ENCODE results near the gene RAB7B. TPM values are rescaled to one million over a fixed set of nuclear protein-coding genes. Genes with fewer than 3 reads are reported as not detected.

Gene RAB7B
- total RNA-seq, 1 experiment from 2014 or later: 0.55 TPM

- Histone ChIP-seq H3K9me3 (replicated peaks) (no peaks in the 10 kb centered on the region), H3K4me3 (no peak overlapping the region), H3K4me1 (replicated peaks) (peaks cover 6% of the 10 kb centered on the region), H3K27me3 (replicated peaks) (no peaks in the 10 kb centered on the region), H3K27ac (no peak overlapping the region), H3K36me3 (no peaks in the 10 kb centered on the region)
- DNase-seq (ENCODE audit: low read depth in 1 of 2, low spot score in 2 of 2): no peak
These were observed 21.9 kb downstream of the RAB7B start for GRCh38 chr1:205981257-205981656.

- no peaks in the 10 kb centered on the region for H3K27me3 ChIP-seq (replicated peaks)
- no peak overlapping the region for H3K27ac ChIP-seq
- H3K9me3 ChIP-seq (replicated peaks): no peaks in the 10 kb centered on the region
- H3K4me1 ChIP-seq (replicated peaks): peaks cover 6% of the 10 kb centered on the region
- H3K36me3 ChIP-seq: no peaks in the 10 kb centered on the region
- no peak overlapping the region for H3K4me3 ChIP-seq
- DNase-seq (ENCODE audit: low read depth in 1 of 2, low spot score in 2 of 2): no peak
These were observed 22.8 kb downstream of the RAB7B start for GRCh38 chr1:205980237-205980870.

GRCh38 chr1:205979301-205979700 lies 23.9 kb downstream of the RAB7B start:
- no peak overlapping the region for H3K27ac ChIP-seq
- no peak for DNase-seq (ENCODE audit: low read depth in 1 of 2, low spot score in 2 of 2)
- no peak overlapping the region for H3K4me3 ChIP-seq
- H3K9me3 ChIP-seq (replicated peaks): no peaks in the 10 kb centered on the region
- H3K27me3 ChIP-seq (replicated peaks): no peaks in the 10 kb centered on the region
- peaks cover 6% of the 10 kb centered on the region for H3K4me1 ChIP-seq (replicated peaks)
- no peaks in the 10 kb centered on the region for H3K36me3 ChIP-seq

GRCh38 chr1:205978676-205979075 lies 24.5 kb downstream of the RAB7B start:
- no peak overlapping the region for H3K27ac ChIP-seq
- no peaks in the 10 kb centered on the region for H3K9me3 ChIP-seq (replicated peaks)
- DNase-seq (ENCODE audit: low read depth in 1 of 2, low spot score in 2 of 2): no peak
- H3K36me3 ChIP-seq: no peaks in the 10 kb centered on the region
- H3K4me3 ChIP-seq: no peak overlapping the region
- peaks cover 6% of the 10 kb centered on the region for H3K4me1 ChIP-seq (replicated peaks)
- H3K27me3 ChIP-seq (replicated peaks): no peaks in the 10 kb centered on the region

DNA sequence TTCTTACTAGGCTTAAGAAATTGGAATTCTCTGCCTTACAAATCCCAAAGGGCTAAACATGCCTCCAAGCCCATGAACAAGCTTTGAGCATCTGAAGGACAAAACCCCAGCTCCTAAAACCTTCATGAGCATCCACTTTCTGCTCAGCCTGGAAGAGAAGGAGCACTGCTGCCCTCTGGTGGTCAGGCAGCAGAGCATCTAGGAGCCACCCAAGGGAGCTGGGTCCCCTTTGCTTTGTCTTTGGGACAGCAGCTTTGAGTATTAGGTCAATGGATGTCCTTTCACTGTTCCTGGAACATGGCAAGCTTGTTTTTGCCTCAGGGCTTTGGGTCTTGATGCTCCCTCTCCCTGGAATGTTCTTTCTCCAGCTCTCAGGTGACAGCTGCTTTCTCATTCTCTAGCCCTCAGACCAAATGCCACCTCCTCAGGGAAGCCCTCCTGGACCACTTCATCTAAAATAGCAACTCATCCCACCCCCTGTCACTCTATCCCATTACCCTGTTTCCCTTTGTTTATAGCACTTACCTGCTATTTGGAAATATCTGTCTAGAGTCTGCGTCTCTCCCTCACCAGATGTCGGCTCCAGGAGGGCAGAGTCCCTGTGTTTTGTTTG lies 25.7 kb downstream of the RAB7B start:
- H3K4me1 ChIP-seq (replicated peaks): peaks cover 6% of the 10 kb centered on the region
- H3K27me3 ChIP-seq (replicated peaks): no peaks in the 10 kb centered on the region
- H3K9me3 ChIP-seq (replicated peaks): no peaks in the 10 kb centered on the region
- no peak overlapping the region for H3K27ac ChIP-seq
- no peak overlapping the region for H3K4me3 ChIP-seq
- DNase-seq (ENCODE audit: low read depth in 1 of 2, low spot score in 2 of 2): peak; percentile 70 to 78
- no peaks in the 10 kb centered on the region for H3K36me3 ChIP-seq

DNA sequence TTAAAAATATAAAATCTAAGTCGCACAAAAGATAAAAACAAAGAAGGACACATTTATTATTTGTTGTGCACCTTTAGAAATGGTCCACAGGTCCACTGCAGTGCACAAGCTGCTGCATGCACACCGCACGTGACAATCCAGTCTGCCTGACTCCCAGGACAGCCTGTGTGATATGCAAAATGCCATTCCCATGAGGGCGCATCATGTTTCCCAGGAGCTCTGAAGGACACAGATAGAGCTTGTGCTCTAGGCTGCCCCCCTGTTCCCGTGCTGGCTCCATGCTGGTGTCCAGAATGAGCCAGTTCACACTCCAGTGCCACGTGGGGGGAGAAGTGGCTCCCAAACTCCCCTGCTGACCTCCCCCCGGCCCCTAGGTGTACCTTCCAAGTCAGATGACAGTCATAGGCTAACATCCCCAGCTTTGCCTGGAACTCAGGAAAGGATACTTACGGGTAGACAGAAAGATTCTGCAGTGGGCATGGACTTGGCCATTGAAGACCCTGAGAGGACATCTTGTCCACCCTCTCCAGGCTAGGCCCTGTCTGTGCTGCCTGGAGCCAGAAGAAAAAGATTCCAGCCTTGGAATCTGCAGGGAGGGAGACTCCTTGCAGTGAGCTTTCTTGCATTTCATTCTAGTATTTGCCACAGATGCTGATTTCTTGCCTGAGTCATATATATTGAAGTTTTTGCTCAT lies 26.3 kb downstream of the RAB7B start:
- Histone ChIP-seq H3K4me3 (no peak overlapping the region), H3K36me3 (no peaks in the 10 kb centered on the region), H3K9me3 (replicated peaks) (no peaks in the 10 kb centered on the region), H3K4me1 (replicated peaks) (peaks cover 6% of the 10 kb centered on the region), H3K27ac (no peak overlapping the region), H3K27me3 (replicated peaks) (no peaks in the 10 kb centered on the region)
- no peak for DNase-seq (ENCODE audit: low read depth in 1 of 2, low spot score in 2 of 2)

GRCh38 chr1:205976036-205976435 lies 27.2 kb downstream of the RAB7B start:
- no peak overlapping the region for H3K27ac ChIP-seq
- H3K4me3 ChIP-seq: no peak overlapping the region
- H3K36me3 ChIP-seq: no peaks in the 10 kb centered on the region
- DNase-seq (ENCODE audit: low read depth in 1 of 2, low spot score in 2 of 2): no peak
- peaks cover 6% of the 10 kb centered on the region for H3K4me1 ChIP-seq (replicated peaks)
- no peaks in the 10 kb centered on the region for H3K27me3 ChIP-seq (replicated peaks)
- no peaks in the 10 kb centered on the region for H3K9me3 ChIP-seq (replicated peaks)

- no peaks in the 10 kb centered on the region for H3K36me3 ChIP-seq
- H3K4me1 ChIP-seq (replicated peaks): peaks cover 8% of the 10 kb centered on the region
- H3K27me3 ChIP-seq (replicated peaks): no peaks in the 10 kb centered on the region
- no peaks in the 10 kb centered on the region for H3K9me3 ChIP-seq (replicated peaks)
- H3K27ac ChIP-seq: no peak overlapping the region
- no peak overlapping the region for H3K4me3 ChIP-seq
- DNase-seq (ENCODE audit: low read depth in 1 of 2, low spot score in 2 of 2): no peak
These were observed 27.7 kb downstream of the RAB7B start for GRCh38 chr1:205975387-205975998.

DNA sequence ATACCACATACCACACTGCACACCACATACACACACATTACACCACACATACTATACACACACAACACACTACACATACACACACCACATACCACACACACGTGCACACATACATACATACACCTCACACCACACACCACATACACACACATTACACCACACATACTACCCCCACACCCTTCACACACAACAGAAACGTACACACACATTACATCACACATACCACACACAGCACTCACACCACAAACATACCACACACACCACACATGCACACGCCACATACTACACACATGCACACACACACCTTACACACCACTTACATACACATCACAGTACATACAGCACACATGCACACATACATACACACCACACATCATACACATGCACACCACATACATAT lies 28.5 kb downstream of the RAB7B start:
- Histone ChIP-seq H3K27ac (no peak overlapping the region), H3K9me3 (replicated peaks) (no peaks in the 10 kb centered on the region), H3K4me1 (replicated peaks) (peaks cover 9% of the 10 kb centered on the region), H3K4me3 (no peak overlapping the region), H3K27me3 (replicated peaks) (no peaks in the 10 kb centered on the region), H3K36me3 (no peaks in the 10 kb centered on the region)
- DNase-seq (ENCODE audit: low read depth in 1 of 2, low spot score in 2 of 2): no peak

- Histone ChIP-seq H3K4me1 (replicated peaks) (peaks cover 9% of the 10 kb centered on the region), H3K36me3 (no peaks in the 10 kb centered on the region), H3K27me3 (replicated peaks) (no peaks in the 10 kb centered on the region), H3K27ac (no peak overlapping the region), H3K9me3 (replicated peaks) (no peaks in the 10 kb centered on the region), H3K4me3 (no peak overlapping the region)
- DNase-seq (ENCODE audit: low read depth in 1 of 2, low spot score in 2 of 2): no peak
These were observed 29.6 kb downstream of the RAB7B start for GRCh38 chr1:205973377-205974232.

- Histone ChIP-seq H3K9me3 (replicated peaks) (no peaks in the 10 kb centered on the region), H3K36me3 (no peaks in the 10 kb centered on the region), H3K27ac (no peak overlapping the region), H3K27me3 (replicated peaks) (no peaks in the 10 kb centered on the region), H3K4me3 (no peak overlapping the region), H3K4me1 (replicated peaks) (peaks cover 9% of the 10 kb centered on the region)
- DNase-seq (ENCODE audit: low read depth in 1 of 2, low spot score in 2 of 2): no peak
These were observed 30.6 kb downstream of the RAB7B start for GRCh38 chr1:205972491-205973168.

DNA sequence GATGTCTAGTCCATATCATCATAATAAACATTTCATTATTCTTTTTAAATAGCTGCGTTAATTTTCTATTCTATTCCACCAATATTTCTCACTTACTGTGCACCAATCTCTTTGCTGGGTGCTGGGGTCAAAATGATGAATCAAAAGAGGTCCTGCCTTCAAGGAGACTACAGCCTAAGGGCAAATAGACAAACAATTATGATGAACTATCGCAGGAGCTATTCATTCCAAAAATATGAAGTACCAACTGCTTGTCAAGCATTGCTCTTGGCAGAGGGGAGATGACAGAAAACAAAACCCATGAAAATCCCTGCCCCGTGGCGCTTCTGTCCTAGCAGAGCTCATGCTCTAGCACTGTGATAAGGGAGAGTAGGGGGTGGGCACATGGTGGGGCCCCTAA lies 31.1 kb downstream of the RAB7B start:
- H3K9me3 ChIP-seq (replicated peaks): no peaks in the 10 kb centered on the region
- no peak for DNase-seq (ENCODE audit: low read depth in 1 of 2, low spot score in 2 of 2)
- H3K4me3 ChIP-seq: no peak overlapping the region

GRCh38 chr1:205971082-205971481 lies 32.1 kb downstream of the RAB7B start:
- no peaks in the 10 kb centered on the region for H3K9me3 ChIP-seq (replicated peaks)
- no peak for DNase-seq (ENCODE audit: low read depth in 1 of 2, low spot score in 2 of 2)
- no peaks in the 10 kb centered on the region for H3K36me3 ChIP-seq
- no peaks in the 10 kb centered on the region for H3K27me3 ChIP-seq (replicated peaks)
- H3K4me3 ChIP-seq: no peak overlapping the region
- no peak overlapping the region for H3K27ac ChIP-seq
- 0 out of 2 replicates have a peak, but pooled peaks cover 3% of the 10 kb centered on the region for H3K4me1 ChIP-seq (replicated peaks)

More for the DNA sequence above, 31.1 kb downstream of the RAB7B start:
- Histone ChIP-seq H3K27ac (no peak overlapping the region), H3K4me1 (replicated peaks) (peaks cover 7% of the 10 kb centered on the region), H3K36me3 (no peaks in the 10 kb centered on the region), H3K27me3 (replicated peaks) (no peaks in the 10 kb centered on the region)
